Measurements from ENCODE around the gene CNOT9.

DNA sequence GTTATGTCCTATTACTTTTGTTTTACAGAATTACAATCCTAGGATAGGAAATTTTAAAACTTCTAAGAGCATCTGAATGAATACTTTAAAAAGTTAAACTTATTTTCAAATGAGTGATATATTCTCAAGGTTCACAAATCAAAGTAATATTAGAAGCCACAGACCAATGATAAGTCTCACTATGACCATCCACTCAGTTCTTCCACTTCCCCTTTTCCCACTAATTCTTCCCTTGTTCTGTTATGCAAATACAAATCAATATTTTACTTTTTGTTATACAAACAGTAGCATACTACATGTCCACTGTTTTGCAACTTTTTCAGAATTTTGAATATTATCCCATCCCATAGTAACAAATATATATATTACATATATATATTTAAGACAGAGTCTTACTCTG, 20.7 kb upstream of the CNOT9 start:
- TF ChIP-seq CTCF (conservative IDR thresholded peaks at IDR 0.05; ENCODE audit: low read length) (no peak), EZH2phosphoT487 (IDR thresholded peaks at IDR 0.05; ENCODE audit: borderline replicate concordance) (no peak)

Data from Loucy (cell line).